ENCODE results near the gene FUT2. TPM values are rescaled to one million over a fixed set of nuclear protein-coding genes. Genes with fewer than 3 reads are reported as not detected.

The FUT2 gene
- total RNA-seq, 1 donor from 2014 or later: not detected

GRCh38 chr19:48670699-48671445 is 24.9 kb upstream of the FUT2 start:
- H3K4me1 ChIP-seq (ENCODE audit: control insufficient read depth in 3 of 3, insufficient read depth in 3 of 3, low read length in 3 of 3): peaks cover 10 to 11% (median 10%) of the 10 kb centered on the region in 3 donors
- no peak overlapping the region for H3K4me3 ChIP-seq (ENCODE audit: low read length in 3 of 3)
- H3K9me3 ChIP-seq (ENCODE audit: control insufficient read depth in 3 of 3, low read length in 3 of 3): no peaks in the 10 kb centered on the region
- no peak overlapping the region for H3K27ac ChIP-seq (ENCODE audit: low read depth, low read length)
- H3K9ac ChIP-seq (ENCODE audit: low read depth in 1 of 3, low read length in 3 of 3): no peak overlapping the region
- no peaks in the 10 kb centered on the region for H3K36me3 ChIP-seq (ENCODE audit: control insufficient read depth in 3 of 3, insufficient read depth in 3 of 3, low read length in 3 of 3)
- H3K27me3 ChIP-seq (ENCODE audit: control insufficient read depth in 3 of 3, insufficient read depth in 3 of 3, low read length in 3 of 3): no peaks in the 10 kb centered on the region

GRCh38 chr19:48671446-48671995 is 24.2 kb upstream of the FUT2 start:
- Histone ChIP-seq H3K9me3 (ENCODE audit: control insufficient read depth in 3 of 3, low read length in 3 of 3) (no peaks in the 10 kb centered on the region), H3K4me1 (ENCODE audit: control insufficient read depth in 3 of 3, insufficient read depth in 3 of 3, low read length in 3 of 3) (peaks cover 10 to 11% (median 10%) of the 10 kb centered on the region in 3 donors), H3K36me3 (ENCODE audit: control insufficient read depth in 3 of 3, insufficient read depth in 3 of 3, low read length in 3 of 3) (no peaks in the 10 kb centered on the region)

GRCh38 chr19:48672994-48673393 is 22.8 kb upstream of the FUT2 start, which contains the start of gene NTN5:
NTN5 (minus strand) TSS chr19:48673017; CDS start chr19:48670986, 2,031 bp downstream.
- Histone ChIP-seq H3K9me3 (ENCODE audit: control insufficient read depth in 3 of 3, low read length in 3 of 3) (no peaks in the 10 kb centered on the region), H3K9ac (ENCODE audit: low read depth in 1 of 3, low read length in 3 of 3) (no peak within 1 kb of the TSS), H3K4me3 (ENCODE audit: low read length in 3 of 3) (no peak within 1 kb of the TSS), H3K36me3 (ENCODE audit: control insufficient read depth in 3 of 3, insufficient read depth in 3 of 3, low read length in 3 of 3) (no peaks in the 10 kb centered on the region), H3K4me1 (ENCODE audit: control insufficient read depth in 3 of 3, insufficient read depth in 3 of 3, low read length in 3 of 3) (peaks cover 10 to 11% (median 10%) of the 10 kb centered on the region in 3 donors), H3K27ac (ENCODE audit: low read depth, low read length) (no peak within 1 kb of the TSS), H3K27me3 (ENCODE audit: control insufficient read depth in 3 of 3, insufficient read depth in 3 of 3, low read length in 3 of 3) (no peaks in the 10 kb centered on the region)

More at GRCh38 chr19:48671446-48671995, 24.2 kb upstream of the FUT2 start:
- no peak overlapping the region for H3K9ac ChIP-seq (ENCODE audit: low read depth in 1 of 3, low read length in 3 of 3)
- H3K4me3 ChIP-seq (ENCODE audit: low read length in 3 of 3): no peak overlapping the region
- no peaks in the 10 kb centered on the region for H3K27me3 ChIP-seq (ENCODE audit: control insufficient read depth in 3 of 3, insufficient read depth in 3 of 3, low read length in 3 of 3)
- no peak overlapping the region for H3K27ac ChIP-seq (ENCODE audit: low read depth, low read length)

- Histone ChIP-seq H3K9me3 (ENCODE audit: control insufficient read depth in 3 of 3, low read length in 3 of 3) (no peaks in the 10 kb centered on the region), H3K36me3 (ENCODE audit: control insufficient read depth in 3 of 3, insufficient read depth in 3 of 3, low read length in 3 of 3) (no peaks in the 10 kb centered on the region), H3K27me3 (ENCODE audit: control insufficient read depth in 3 of 3, insufficient read depth in 3 of 3, low read length in 3 of 3) (no peaks in the 10 kb centered on the region), H3K4me3 (ENCODE audit: low read length in 3 of 3) (no peak overlapping the region), H3K27ac (ENCODE audit: low read depth, low read length) (no peak overlapping the region), H3K9ac (ENCODE audit: low read depth in 1 of 3, low read length in 3 of 3) (no peak overlapping the region), H3K4me1 (ENCODE audit: control insufficient read depth in 3 of 3, insufficient read depth in 3 of 3, low read length in 3 of 3) (peaks cover 10 to 11% (median 10%) of the 10 kb centered on the region in 3 donors)
Measured at GRCh38 chr19:48673436-48674100, 22.2 kb upstream of the FUT2 start.

- Histone ChIP-seq H3K27ac (ENCODE audit: low read depth, low read length) (no peak overlapping the region), H3K27me3 (ENCODE audit: control insufficient read depth in 3 of 3, insufficient read depth in 3 of 3, low read length in 3 of 3) (no peaks in the 10 kb centered on the region), H3K4me3 (ENCODE audit: low read length in 3 of 3) (no peak overlapping the region), H3K9me3 (ENCODE audit: control insufficient read depth in 3 of 3, low read length in 3 of 3) (no peaks in the 10 kb centered on the region), H3K4me1 (ENCODE audit: control insufficient read depth in 3 of 3, insufficient read depth in 3 of 3, low read length in 3 of 3) (peaks cover 10 to 11% (median 10%) of the 10 kb centered on the region in 3 donors), H3K9ac (ENCODE audit: low read depth in 1 of 3, low read length in 3 of 3) (peak overlapping the region in 1 of 3 donors; percentile 68), H3K36me3 (ENCODE audit: control insufficient read depth in 3 of 3, insufficient read depth in 3 of 3, low read length in 3 of 3) (no peaks in the 10 kb centered on the region)
Measured at GRCh38 chr19:48674216-48674809, 21.5 kb upstream of the FUT2 start.

- H3K27me3 ChIP-seq (ENCODE audit: control insufficient read depth in 3 of 3, insufficient read depth in 3 of 3, low read length in 3 of 3): no peaks in the 10 kb centered on the region
- H3K9ac ChIP-seq (ENCODE audit: low read depth in 1 of 3, low read length in 3 of 3): peak overlapping the region; percentile 33 to 68 (median 38)
- peaks cover 10 to 11% (median 10%) of the 10 kb centered on the region in 3 donors for H3K4me1 ChIP-seq (ENCODE audit: control insufficient read depth in 3 of 3, insufficient read depth in 3 of 3, low read length in 3 of 3)
- no peaks in the 10 kb centered on the region for H3K36me3 ChIP-seq (ENCODE audit: control insufficient read depth in 3 of 3, insufficient read depth in 3 of 3, low read length in 3 of 3)
- no peaks in the 10 kb centered on the region for H3K9me3 ChIP-seq (ENCODE audit: control insufficient read depth in 3 of 3, low read length in 3 of 3)
- H3K4me3 ChIP-seq (ENCODE audit: low read length in 3 of 3): peak overlapping the region in 2 of 3 donors; percentile 27 to 52
- no peak overlapping the region for H3K27ac ChIP-seq (ENCODE audit: low read depth, low read length)
Measured at GRCh38 chr19:48674921-48675824, 20.6 kb upstream of the FUT2 start.

- Histone ChIP-seq H3K36me3 (ENCODE audit: control insufficient read depth in 3 of 3, insufficient read depth in 3 of 3, low read length in 3 of 3) (no peaks in the 10 kb centered on the region), H3K9ac (ENCODE audit: low read depth in 1 of 3, low read length in 3 of 3) (no peak overlapping the region), H3K9me3 (ENCODE audit: control insufficient read depth in 3 of 3, low read length in 3 of 3) (no peaks in the 10 kb centered on the region), H3K27ac (ENCODE audit: low read depth, low read length) (no peak overlapping the region), H3K27me3 (ENCODE audit: control insufficient read depth in 3 of 3, insufficient read depth in 3 of 3, low read length in 3 of 3) (no peaks in the 10 kb centered on the region), H3K4me1 (ENCODE audit: control insufficient read depth in 3 of 3, insufficient read depth in 3 of 3, low read length in 3 of 3) (peaks cover 10 to 18% (median 10%) of the 10 kb centered on the region in 3 donors), H3K4me3 (ENCODE audit: low read length in 3 of 3) (no peak overlapping the region)
Measured at GRCh38 chr19:48676487-48676886, 19.3 kb upstream of the FUT2 start.

GRCh38 chr19:48676887-48677286 is 18.9 kb upstream of the FUT2 start:
- no peak overlapping the region for H3K4me3 ChIP-seq (ENCODE audit: low read length in 3 of 3)
- no peaks in the 10 kb centered on the region for H3K27me3 ChIP-seq (ENCODE audit: control insufficient read depth in 3 of 3, insufficient read depth in 3 of 3, low read length in 3 of 3)
- H3K9ac ChIP-seq (ENCODE audit: low read depth in 1 of 3, low read length in 3 of 3): no peak overlapping the region
- peaks cover 10 to 18% (median 10%) of the 10 kb centered on the region in 3 donors for H3K4me1 ChIP-seq (ENCODE audit: control insufficient read depth in 3 of 3, insufficient read depth in 3 of 3, low read length in 3 of 3)
- H3K9me3 ChIP-seq (ENCODE audit: control insufficient read depth in 3 of 3, low read length in 3 of 3): no peaks in the 10 kb centered on the region
- H3K36me3 ChIP-seq (ENCODE audit: control insufficient read depth in 3 of 3, insufficient read depth in 3 of 3, low read length in 3 of 3): no peaks in the 10 kb centered on the region
- no peak overlapping the region for H3K27ac ChIP-seq (ENCODE audit: low read depth, low read length)

GRCh38 chr19:48678201-48678600 is 17.6 kb upstream of the FUT2 start:
- H3K27me3 ChIP-seq (ENCODE audit: control insufficient read depth in 3 of 3, insufficient read depth in 3 of 3, low read length in 3 of 3): no peaks in the 10 kb centered on the region
- H3K27ac ChIP-seq (ENCODE audit: low read depth, low read length): no peak overlapping the region
- no peak overlapping the region for H3K4me3 ChIP-seq (ENCODE audit: low read length in 3 of 3)
- H3K9ac ChIP-seq (ENCODE audit: low read depth in 1 of 3, low read length in 3 of 3): no peak overlapping the region
- H3K36me3 ChIP-seq (ENCODE audit: control insufficient read depth in 3 of 3, insufficient read depth in 3 of 3, low read length in 3 of 3): no peaks in the 10 kb centered on the region
- peaks cover 10 to 18% (median 10%) of the 10 kb centered on the region in 3 donors for H3K4me1 ChIP-seq (ENCODE audit: control insufficient read depth in 3 of 3, insufficient read depth in 3 of 3, low read length in 3 of 3)
- no peaks in the 10 kb centered on the region for H3K9me3 ChIP-seq (ENCODE audit: control insufficient read depth in 3 of 3, low read length in 3 of 3)
